Nephron (organoid): ENCODE measurements around the gene UQCRQ.

ENCODE experiments used
- H3K27ac Mint-ChIP-seq, 3 experiments: 2 replicates each; pipeline ENCODE4 v1.8.0; 2020; ENCODE audit warnings: mixed read lengths in 3 of 3, mild to moderate bottlenecking in 2 of 3, moderate library complexity in 1 of 3
- H3K27me3 Mint-ChIP-seq: 2 replicates; pipeline ENCODE4 v1.8.0; 2021; ENCODE audit warnings: low read depth, mild to moderate bottlenecking, moderate library complexity, mixed read lengths
- H3K36me3 Mint-ChIP-seq: 2 replicates; pipeline ENCODE4 v1.8.0; 2020; ENCODE audit warnings: low read depth, mixed read lengths
- H3K4me1 Mint-ChIP-seq: 2 replicates; pipeline ENCODE4 v1.8.0; 2020; ENCODE audit warnings: mixed read lengths
- H3K4me3 Mint-ChIP-seq, 3 experiments: 2 replicates each; pipeline ENCODE4 v1.8.0; 2020; ENCODE audit warnings: mild to moderate bottlenecking in 3 of 3, mixed read lengths in 3 of 3, moderate library complexity in 2 of 3
- H3K9me3 Mint-ChIP-seq: 2 replicates; pipeline ENCODE4 v1.8.0; 2020; ENCODE audit warnings: mixed read lengths
- CTCF ChIP-seq, 3 experiments: fragments of 200-600 bp; sonication (generic); IDR thresholded peaks; one replicate each; pipeline ENCODE4 v1.5.0; 2021; ENCODE audit warnings: antibody characterized with exemption in 3 of 3; ENCODE audit not compliant: unreplicated experiment in 3 of 3

Gene UQCRQ

GRCh38 chr5:132837868-132838267 lies 28.6 kb upstream of the UQCRQ start:
- H3K4me3 Mint-ChIP-seq, result no peak overlapping the region
- no peaks in the 10 kb centered on the region for H3K9me3 Mint-ChIP-seq
- H3K36me3 Mint-ChIP-seq, result no peaks in the 10 kb centered on the region
- TF ChIP-seq CTCF (IDR thresholded peaks at IDR 0.05; ENCODE audit: unreplicated experiment in 3 of 3), result no peak
- peaks cover 28% of the 10 kb centered on the region for H3K27me3 Mint-ChIP-seq
- no peak overlapping the region for H3K27ac Mint-ChIP-seq
- no peaks in the 10 kb centered on the region for H3K4me1 Mint-ChIP-seq

- TF ChIP-seq CTCF (IDR thresholded peaks at IDR 0.05; ENCODE audit: unreplicated experiment in 3 of 3), result no peak
- no peaks in the 10 kb centered on the region for H3K36me3 Mint-ChIP-seq
- H3K27me3 Mint-ChIP-seq, result peaks cover 20% of the 10 kb centered on the region
- no peaks in the 10 kb centered on the region for H3K9me3 Mint-ChIP-seq
- no peak overlapping the region for H3K4me3 Mint-ChIP-seq
- peak overlapping the region in 1 of 3 experiments; percentile 52 for H3K27ac Mint-ChIP-seq
- H3K4me1 Mint-ChIP-seq, result no peaks in the 10 kb centered on the region
Observed at GRCh38 chr5:132838516-132839282, 27.7 kb upstream of the UQCRQ start.

GRCh38 chr5:132839426-132840301 lies 26.8 kb upstream of the UQCRQ start:
- no peak overlapping the region for H3K4me3 Mint-ChIP-seq
- no peaks in the 10 kb centered on the region for H3K4me1 Mint-ChIP-seq
- peaks cover 15% of the 10 kb centered on the region for H3K27me3 Mint-ChIP-seq
- H3K9me3 Mint-ChIP-seq, result no peaks in the 10 kb centered on the region
- no peaks in the 10 kb centered on the region for H3K36me3 Mint-ChIP-seq
- no peak for TF ChIP-seq CTCF (IDR thresholded peaks at IDR 0.05; ENCODE audit: unreplicated experiment in 3 of 3)
- peak overlapping the region; percentile 29 to 87 (median 75) for H3K27ac Mint-ChIP-seq

GRCh38 chr5:132840313-132840712 lies 26.1 kb upstream of the UQCRQ start:
- H3K27ac Mint-ChIP-seq, result peak overlapping the region in 2 of 3 experiments; percentile 29 to 87
- H3K27me3 Mint-ChIP-seq, result peaks cover 15% of the 10 kb centered on the region
- H3K4me1 Mint-ChIP-seq, result no peaks in the 10 kb centered on the region
- TF ChIP-seq CTCF (IDR thresholded peaks at IDR 0.05; ENCODE audit: unreplicated experiment in 3 of 3), result no peak
- H3K36me3 Mint-ChIP-seq, result no peaks in the 10 kb centered on the region
- H3K4me3 Mint-ChIP-seq, result no peak overlapping the region
- no peaks in the 10 kb centered on the region for H3K9me3 Mint-ChIP-seq

- Mint-ChIP-seq H3K9me3 (no peaks in the 10 kb centered on the region), H3K27me3 (peaks cover 14% of the 10 kb centered on the region), H3K36me3 (no peaks in the 10 kb centered on the region), H3K27ac (peak overlapping the region in 1 of 3 experiments; percentile 87), H3K4me3 (no peak overlapping the region), H3K4me1 (no peaks in the 10 kb centered on the region)
- no peak for TF ChIP-seq CTCF (IDR thresholded peaks at IDR 0.05; ENCODE audit: unreplicated experiment in 3 of 3)
Observed at GRCh38 chr5:132840896-132841295, 25.5 kb upstream of the UQCRQ start.
